Hepatocyte (in vitro differentiated cells): ENCODE data around the gene MRPL14. TPM values are rescaled to one million over a fixed set of nuclear protein-coding genes. Genes with fewer than 3 reads are reported as not detected.
A peak's percentile ranks its signal among the peaks of the same experiment; 100 is the strongest.

Experiments used
- DNase-seq: peaks from one replicate; pipeline ENCODE4 v3.0.0-alpha.2; 2016; ENCODE audit warnings: low spot score
- H2AFZ ChIP-seq: fragments of 200-600 bp; sonication (generic); 2 replicates; pipeline ENCODE4 v1.6.0; 2016; ENCODE audit warnings: antibody characterized with exemption, mild to moderate bottlenecking
- H3K27ac ChIP-seq: fragments of 200-600 bp; sonication (generic); 2 replicates; pipeline ENCODE4 v1.5.1; 2016; ENCODE audit warnings: mild to moderate bottlenecking
- H3K27me3 ChIP-seq: fragments of 200-600 bp; sonication (generic); 2 replicates; pipeline ENCODE4 v1.6.1; 2016
- H3K36me3 ChIP-seq: fragments of 200-600 bp; sonication (generic); replicated peaks from 2 replicates; pipeline ENCODE4 v1.5.1; 2016; ENCODE audit warnings: low read depth; ENCODE audit not compliant: insufficient read depth
- H3K4me1 ChIP-seq: fragments of 200-600 bp; sonication (generic); 2 replicates; pipeline ENCODE4 v1.5.1; 2016; ENCODE audit warnings: mild to moderate bottlenecking, moderate library complexity; ENCODE audit not compliant: insufficient read depth
- H3K4me2 ChIP-seq: fragments of 200-600 bp; sonication (generic); 2 replicates; pipeline ENCODE4 v1.6.0; 2016
- H3K4me3 ChIP-seq: fragments of 200-600 bp; sonication (generic); 2 replicates; pipeline ENCODE4 v1.5.1; 2016; ENCODE audit warnings: mild to moderate bottlenecking
- H3K79me2 ChIP-seq: fragments of 200-600 bp; sonication (generic); 2 replicates; pipeline ENCODE4 v1.6.0; 2017; ENCODE audit warnings: mild to moderate bottlenecking
- H3K9me2 ChIP-seq: fragments of 200-600 bp; sonication (generic); replicated peaks from 2 replicates; pipeline ENCODE4 v1.6.0; 2017; ENCODE audit warnings: mild to moderate bottlenecking; ENCODE audit not compliant: insufficient read depth
- H3K9me3 ChIP-seq: fragments of 200-600 bp; sonication (generic); 2 replicates; pipeline ENCODE4 v1.5.1; 2016; ENCODE audit warnings: low read depth, mild to moderate bottlenecking
- H4K20me1 ChIP-seq: fragments of 200-600 bp; sonication (generic); 2 replicates; pipeline ENCODE4 v1.6.0; 2016; ENCODE audit warnings: mild to moderate bottlenecking; ENCODE audit not compliant: insufficient read depth, poor library complexity, severe bottlenecking
- EZH2 ChIP-seq: fragments of 200-600 bp; sonication (generic); IDR thresholded peaks from 2 replicates; pipeline ENCODE4 v1.6.1; 2016; ENCODE audit warnings: antibody characterized with exemption, mild to moderate bottlenecking, borderline replicate concordance
- EZH2phosphoT487 ChIP-seq: fragments of 200-600 bp; sonication (generic); IDR thresholded peaks from one replicate; pipeline ENCODE4 v1.6.1; 2018; ENCODE audit warnings: antibody characterized with exemption, mild to moderate bottlenecking, low read depth, moderate library complexity; ENCODE audit not compliant: unreplicated experiment, severe bottlenecking
- WGBS: methylation state at CpG from one replicate; pipeline ENCODE4 v1.1.6; 2016; ENCODE audit warnings: low lambda C conversion rate; ENCODE audit errors: missing lambda C conversion rate; 5-methylcytosine and 5-hydroxymethylcytosine counted together
- polyA plus RNA-seq: library from polyadenylated mRNA; unstranded; fragments of >200 nt; fragmentation: Nextera tagmentation; extraction: Ambion mirVana; gene quantifications from 2 replicates; pipeline ENCODE4 v1.2.1, GENCODE V29; 2016
- total RNA-seq: library from RNA; depleted of rRNA; stranded (reverse); fragments of >200 nt; gene quantifications from 2 replicates; pipeline ENCODE4 v1.2.3, GENCODE V29; 2014
- TF ChIP-seq, protein P1 (sequence below): fragments of 200-600 bp; sonication (generic); IDR thresholded peaks from 2 replicates; pipeline ENCODE4 v1.5.1; 2016; ENCODE audit warnings: antibody characterized with exemption, mild to moderate bottlenecking; ENCODE audit not compliant: poor library complexity

Gene MRPL14
- total and polyA plus RNA-seq, 2 experiments from 2014 or later, result 58.3 to 124 TPM

DNA sequence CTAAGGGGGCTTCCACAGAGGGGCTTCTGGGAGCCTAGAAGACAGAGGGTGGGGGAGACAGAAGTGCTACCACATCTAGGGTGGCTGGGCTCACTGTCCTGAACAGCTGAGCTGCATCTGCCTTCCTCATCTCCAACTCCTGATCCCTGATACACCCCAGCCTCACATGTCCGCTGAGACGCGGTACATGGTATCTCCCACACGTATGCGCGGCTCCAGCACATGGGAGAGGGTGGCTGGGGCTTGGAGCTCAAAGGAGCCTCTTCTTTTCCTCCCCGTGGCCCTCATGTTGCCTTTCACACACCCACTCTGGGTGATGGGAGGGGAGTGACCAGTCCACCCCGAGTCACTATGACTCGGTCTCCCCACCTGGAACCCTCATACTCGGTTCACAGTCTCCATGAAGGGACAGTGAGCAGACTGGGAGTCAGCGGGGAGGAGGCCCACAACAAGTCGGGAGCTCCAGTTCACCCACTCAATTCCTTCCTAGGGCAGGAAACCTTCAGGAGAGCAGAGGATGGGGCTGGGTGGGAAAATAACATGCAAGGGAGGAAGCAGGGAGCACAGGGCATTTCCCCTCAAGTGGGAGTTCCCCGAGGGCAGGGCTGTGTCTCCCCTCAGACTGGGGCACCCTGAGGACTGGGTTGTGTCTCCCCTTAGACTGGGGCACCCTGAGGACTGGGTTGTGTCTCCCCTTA lies 61.7 kb downstream of the MRPL14 start:
- DNase-seq, result no peak
- WGBS, result 90% methylated on average over 13 of the region's 13 CpGs

DNA sequence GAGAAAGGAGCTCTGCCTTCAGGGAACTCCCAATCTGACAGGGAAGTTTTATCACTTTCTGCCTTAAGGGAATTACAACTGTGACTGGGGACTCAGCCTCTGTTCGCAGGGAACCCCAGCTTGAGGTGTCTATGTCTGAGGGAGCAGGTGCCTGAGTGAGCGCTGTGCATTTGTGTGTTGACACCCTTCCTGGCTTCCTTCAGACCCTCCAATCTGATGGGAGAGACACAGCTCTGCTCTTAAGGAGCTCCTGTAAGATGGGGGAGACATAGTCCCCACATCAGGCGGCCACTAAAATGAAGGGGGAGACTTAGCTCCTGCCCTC lies 62.3 kb downstream of the MRPL14 start:
- WGBS, result 96% methylated on average over 3 of the region's 3 CpGs
- H3K9me3 ChIP-seq, result no peaks in the 10 kb centered on the region
- no peaks in the 10 kb centered on the region for H3K9me2 ChIP-seq
- TF ChIP-seq EZH2phosphoT487, result no peak
- TF ChIP-seq EZH2, result no peak
- TF ChIP-seq, protein P1, sequence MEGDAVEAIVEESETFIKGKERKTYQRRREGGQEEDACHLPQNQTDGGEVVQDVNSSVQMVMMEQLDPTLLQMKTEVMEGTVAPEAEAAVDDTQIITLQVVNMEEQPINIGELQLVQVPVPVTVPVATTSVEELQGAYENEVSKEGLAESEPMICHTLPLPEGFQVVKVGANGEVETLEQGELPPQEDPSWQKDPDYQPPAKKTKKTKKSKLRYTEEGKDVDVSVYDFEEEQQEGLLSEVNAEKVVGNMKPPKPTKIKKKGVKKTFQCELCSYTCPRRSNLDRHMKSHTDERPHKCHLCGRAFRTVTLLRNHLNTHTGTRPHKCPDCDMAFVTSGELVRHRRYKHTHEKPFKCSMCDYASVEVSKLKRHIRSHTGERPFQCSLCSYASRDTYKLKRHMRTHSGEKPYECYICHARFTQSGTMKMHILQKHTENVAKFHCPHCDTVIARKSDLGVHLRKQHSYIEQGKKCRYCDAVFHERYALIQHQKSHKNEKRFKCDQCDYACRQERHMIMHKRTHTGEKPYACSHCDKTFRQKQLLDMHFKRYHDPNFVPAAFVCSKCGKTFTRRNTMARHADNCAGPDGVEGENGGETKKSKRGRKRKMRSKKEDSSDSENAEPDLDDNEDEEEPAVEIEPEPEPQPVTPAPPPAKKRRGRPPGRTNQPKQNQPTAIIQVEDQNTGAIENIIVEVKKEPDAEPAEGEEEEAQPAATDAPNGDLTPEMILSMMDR, result no peak
- DNase-seq, result no peak
- no peaks in the 10 kb centered on the region for H3K4me1 ChIP-seq
- H3K27me3 ChIP-seq, result no peaks in the 10 kb centered on the region
- H3K79me2 ChIP-seq, result no peaks in the 10 kb centered on the region
- no peaks in the 10 kb centered on the region for H4K20me1 ChIP-seq
- no peak overlapping the region for H2AFZ ChIP-seq
- no peak overlapping the region for H3K4me3 ChIP-seq
- H3K27ac ChIP-seq, result peak overlapping the region; percentile 74
- no peaks in the 10 kb centered on the region for H3K36me3 ChIP-seq
- H3K4me2 ChIP-seq, result no peak overlapping the region

More for the DNA sequence above, 61.7 kb downstream of the MRPL14 start:
- Histone ChIP-seq H4K20me1 (no peaks in the 10 kb centered on the region), H3K27ac (no peak overlapping the region), H3K4me1 (no peaks in the 10 kb centered on the region), H3K4me2 (no peak overlapping the region), H3K9me3 (no peaks in the 10 kb centered on the region), H3K27me3 (no peaks in the 10 kb centered on the region), H3K79me2 (no peaks in the 10 kb centered on the region), H3K9me2 (no peaks in the 10 kb centered on the region), H3K4me3 (no peak overlapping the region), H3K36me3 (no peaks in the 10 kb centered on the region), H2AFZ (no peak overlapping the region)
- TF ChIP-seq, protein P1, result no peak
- TF ChIP-seq EZH2phosphoT487 (no peak), EZH2 (no peak)

DNA sequence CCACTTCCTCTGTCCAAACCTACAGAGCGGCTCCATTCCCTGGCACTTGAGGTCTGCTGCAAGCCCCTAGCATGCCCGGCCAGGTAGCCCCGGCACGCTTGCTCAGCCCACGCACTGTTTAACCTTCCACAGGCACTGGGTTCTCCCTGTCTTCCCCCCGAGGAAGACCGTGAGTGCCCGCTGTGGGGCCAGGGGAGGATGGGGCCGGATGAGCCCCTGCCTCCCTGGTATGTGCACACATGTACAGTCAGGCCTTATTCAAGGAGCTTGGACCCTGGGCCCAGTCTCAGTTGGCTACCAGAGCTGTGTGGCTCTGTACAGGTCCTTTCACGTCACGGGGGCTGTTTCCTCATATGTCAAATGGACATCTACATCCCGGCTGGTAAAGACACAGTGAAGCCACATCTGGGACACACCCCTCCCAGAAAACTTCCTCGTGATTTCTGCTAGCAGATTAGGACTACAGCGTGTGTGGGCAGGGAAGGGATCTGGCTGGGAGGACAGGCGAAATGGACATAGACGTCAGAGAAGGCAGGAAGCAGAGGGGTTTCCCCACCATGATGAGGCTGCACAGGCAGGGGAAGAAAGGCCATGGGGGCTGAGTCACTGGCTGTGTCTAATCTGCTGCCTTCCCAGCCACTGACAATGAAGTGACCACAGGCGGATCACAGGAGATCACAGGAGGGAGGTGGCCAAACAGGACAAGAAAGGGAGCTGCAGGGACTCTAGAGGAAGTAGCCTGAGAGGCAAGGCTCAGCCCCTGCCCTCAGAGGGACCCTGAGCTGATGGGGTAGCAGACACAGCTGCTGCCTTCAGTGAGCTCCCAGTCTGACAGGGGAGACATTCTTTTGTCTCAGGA lies 62.9 kb downstream of the MRPL14 start:
- Histone ChIP-seq H3K4me1 (peaks cover under 1% of the 10 kb centered on the region), H3K9me2 (no peaks in the 10 kb centered on the region), H2AFZ (no peak overlapping the region), H3K4me3 (no peak overlapping the region), H3K27me3 (no peaks in the 10 kb centered on the region), H3K9me3 (no peaks in the 10 kb centered on the region), H3K27ac (peak overlapping the region; percentile 74), H4K20me1 (no peaks in the 10 kb centered on the region), H3K36me3 (no peaks in the 10 kb centered on the region), H3K79me2 (no peaks in the 10 kb centered on the region), H3K4me2 (no peak overlapping the region)
- WGBS, result 68% methylated on average over 17 of the region's 17 CpGs
- TF ChIP-seq EZH2phosphoT487 (no peak), EZH2 (no peak)
- TF ChIP-seq, protein P1, result no peak
- peak; percentile 78 for DNase-seq
